Hematopoietic multipotent progenitor cell treated with erythropoietin and hydrocortisone succinate and interleukin-3 and kit ligand, for 6 days (in vitro differentiated cells): ENCODE results near the gene STYXL1.
A peak's percentile ranks its signal among the peaks of the same experiment; 100 is the strongest.

Source experiments
- DNase-seq: peaks from one replicate; pipeline ENCODE4 v3.0.0-alpha.2; 2015

Gene STYXL1

DNA sequence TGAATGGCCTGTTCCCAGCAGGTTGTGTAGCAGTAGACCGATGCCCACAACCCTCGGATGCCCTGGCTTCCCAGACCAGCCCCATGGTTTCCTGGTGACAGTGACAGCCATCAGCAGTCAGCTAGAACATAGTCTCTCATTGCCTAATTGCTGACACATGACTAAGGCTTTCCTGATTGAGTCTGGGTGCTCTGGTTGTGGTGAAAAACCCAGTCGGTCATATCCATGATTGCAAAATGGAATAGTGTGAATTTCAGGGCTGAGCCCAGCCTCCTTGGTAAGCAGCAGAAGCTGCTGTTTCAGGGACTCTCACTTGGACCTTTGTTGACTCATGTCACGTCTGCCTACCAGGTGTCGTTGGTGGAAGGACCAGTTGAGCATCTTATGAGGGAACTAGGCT is 96.3 kb downstream of the STYXL1 start:
- DNase-seq, result peak; percentile 60

- DNase-seq, result no peak
Observed at GRCh38 chr7:75950111-75950681, 97.6 kb downstream of the STYXL1 start.

- no peak for DNase-seq
Observed at GRCh38 chr7:75948179-75948578, 99.6 kb downstream of the STYXL1 start.
